NCI-H1092 (cell line): Measurements from ENCODE around the gene CCDC34.

Experiments used
- DNase-seq: peaks from one replicate; lab custom pipeline; 2025; lab: John Stamatoyannopoulos, UW

The CCDC34 gene, protein sequence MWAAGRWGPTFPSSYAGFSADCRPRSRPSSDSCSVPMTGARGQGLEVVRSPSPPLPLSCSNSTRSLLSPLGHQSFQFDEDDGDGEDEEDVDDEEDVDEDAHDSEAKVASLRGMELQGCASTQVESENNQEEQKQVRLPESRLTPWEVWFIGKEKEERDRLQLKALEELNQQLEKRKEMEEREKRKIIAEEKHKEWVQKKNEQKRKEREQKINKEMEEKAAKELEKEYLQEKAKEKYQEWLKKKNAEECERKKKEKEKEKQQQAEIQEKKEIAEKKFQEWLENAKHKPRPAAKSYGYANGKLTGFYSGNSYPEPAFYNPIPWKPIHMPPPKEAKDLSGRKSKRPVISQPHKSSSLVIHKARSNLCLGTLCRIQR

DNA sequence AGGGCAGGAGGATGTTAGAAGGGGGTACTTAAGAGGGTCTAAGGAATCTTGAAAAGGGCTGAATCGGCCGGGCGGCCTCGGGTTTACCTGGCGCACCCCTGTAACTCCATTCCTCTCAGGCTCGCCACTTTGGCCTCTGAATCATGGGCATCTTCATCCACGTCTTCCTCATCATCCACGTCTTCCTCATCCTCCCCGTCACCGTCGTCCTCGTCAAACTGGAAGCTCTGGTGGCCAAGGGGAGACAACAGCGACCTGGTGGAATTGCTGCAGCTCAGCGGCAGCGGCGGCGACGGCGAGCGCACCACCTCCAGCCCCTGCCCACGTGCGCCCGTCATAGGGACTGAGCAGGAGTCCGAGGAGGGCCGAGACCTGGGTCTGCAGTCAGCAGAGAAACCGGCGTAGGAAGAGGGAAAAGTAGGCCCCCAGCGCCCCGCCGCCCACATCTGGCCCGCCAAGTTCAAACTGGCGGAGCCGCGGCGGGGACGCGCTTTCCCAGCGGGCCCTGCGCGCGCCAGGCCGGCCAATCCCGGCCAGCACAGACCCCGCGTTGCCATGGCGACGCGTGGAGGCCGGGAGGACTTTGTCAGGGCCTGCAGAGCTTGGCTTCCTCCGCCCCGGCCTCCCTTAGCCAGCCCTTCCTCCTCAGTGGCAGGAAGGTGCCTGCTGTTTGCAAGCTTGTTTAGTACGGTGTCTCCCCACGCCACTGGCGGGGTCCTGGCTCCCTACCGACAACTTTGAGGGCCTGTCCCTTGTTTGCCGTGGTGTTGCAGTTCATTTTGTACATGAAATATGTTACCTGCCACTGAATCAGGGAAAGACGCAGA, at the start of gene CCDC34:
TSS of gene CCDC34 (minus strand) at position 467 of the 827 bp plus-strand sequence. CDS start at position 446, 21 bp downstream.
- peak; percentile 96 for DNase-seq

DNA sequence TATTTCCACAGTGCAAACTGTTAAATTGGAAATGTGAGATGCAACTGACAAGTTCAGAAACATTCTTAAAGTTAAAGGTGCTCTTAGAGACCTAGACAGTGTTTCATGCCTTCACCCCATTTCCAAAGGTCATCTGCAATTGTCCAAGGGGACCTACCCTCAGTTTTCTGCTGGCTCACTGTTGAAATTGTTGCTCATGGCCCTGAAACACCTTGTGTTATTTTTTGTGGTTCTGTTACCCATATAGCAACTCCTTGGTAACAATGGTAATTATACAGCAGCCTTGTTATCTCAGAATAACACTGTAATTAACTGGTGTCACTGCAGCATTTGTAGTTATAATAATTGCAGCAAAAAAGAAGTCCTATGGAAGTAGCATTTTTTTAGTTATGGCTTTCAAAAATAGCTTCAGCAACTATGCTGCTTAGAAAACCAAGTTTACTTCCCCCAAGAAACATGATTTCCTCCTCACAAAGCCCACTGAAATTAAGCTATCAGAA, 49.2 kb upstream of the CCDC34 start:
- no peak for DNase-seq

DNA sequence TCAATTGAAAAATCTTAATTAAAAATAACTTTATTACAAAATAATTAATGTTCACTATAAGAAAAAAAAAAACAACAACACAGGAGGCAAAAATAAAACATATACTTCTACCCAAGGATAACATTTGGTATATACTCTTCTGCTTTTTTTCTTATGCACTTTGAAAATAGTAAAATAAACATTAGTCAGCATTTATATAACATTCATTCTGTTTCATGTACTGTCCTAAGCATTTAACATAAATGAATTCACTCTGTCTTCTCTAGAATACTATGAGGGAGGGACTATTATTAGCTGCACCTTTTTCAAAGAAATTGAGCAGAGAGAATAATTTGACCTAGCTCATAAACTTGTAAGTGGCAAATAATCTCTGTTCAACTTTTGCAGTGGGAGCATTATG, 48.3 kb upstream of the CCDC34 start:
- no peak for DNase-seq

DNA sequence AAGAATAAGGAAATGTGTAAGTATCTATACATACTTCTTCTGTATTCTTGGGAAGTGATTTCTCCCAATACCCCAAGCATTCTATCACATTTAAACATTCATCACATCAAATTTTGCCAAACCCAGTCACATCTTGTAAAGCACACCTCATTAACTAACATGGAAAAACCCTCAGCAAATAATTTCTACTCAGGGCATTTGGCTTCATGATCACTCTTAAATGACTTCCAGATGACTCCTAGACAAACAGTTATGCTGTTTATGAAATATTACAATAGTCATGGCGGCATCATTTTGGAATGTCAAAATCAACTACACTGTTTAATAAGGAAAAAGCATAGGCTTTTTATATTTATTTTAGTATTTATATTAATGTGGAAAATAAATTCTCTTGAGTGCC, 47.3 kb upstream of the CCDC34 start:
- no peak for DNase-seq

DNA sequence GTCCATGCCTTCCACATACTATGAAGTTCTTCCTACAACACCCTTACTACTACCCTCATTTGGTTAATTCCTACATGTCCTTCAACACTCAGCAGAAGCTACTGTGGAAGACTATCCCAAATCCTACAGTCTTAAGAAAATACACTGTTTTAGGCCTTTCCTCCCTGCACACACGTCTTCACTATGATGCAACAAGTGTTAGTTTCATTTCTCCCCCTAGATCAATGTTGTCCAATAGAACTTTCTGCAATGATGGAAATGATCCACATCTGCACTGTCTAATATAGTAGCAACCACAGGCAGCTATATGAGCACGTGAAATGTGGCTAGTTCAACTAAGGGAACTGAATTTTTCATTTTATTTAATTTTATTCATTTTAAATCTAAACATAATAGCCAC, 46.7 kb upstream of the CCDC34 start:
- DNase-seq = no peak

DNA sequence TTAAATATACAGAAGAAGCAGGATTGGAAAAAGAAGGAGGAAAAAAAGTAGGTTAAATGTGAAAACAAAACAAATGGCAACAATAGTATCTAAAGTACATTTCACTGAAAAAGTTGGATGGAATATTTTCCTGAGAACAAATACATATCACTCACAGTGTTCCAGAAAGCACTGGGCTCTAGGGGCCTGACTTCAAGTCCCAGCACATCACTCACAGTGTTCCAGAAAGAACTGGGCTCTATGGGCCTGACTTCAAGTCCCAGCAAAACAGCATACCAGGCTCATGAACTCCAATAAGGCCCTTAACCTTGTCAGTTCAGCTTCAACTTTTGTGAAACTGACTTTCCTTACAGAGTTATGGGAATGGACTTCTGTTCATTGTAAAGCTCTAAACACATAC, 46.0 kb upstream of the CCDC34 start:
- DNase-seq = no peak

DNA sequence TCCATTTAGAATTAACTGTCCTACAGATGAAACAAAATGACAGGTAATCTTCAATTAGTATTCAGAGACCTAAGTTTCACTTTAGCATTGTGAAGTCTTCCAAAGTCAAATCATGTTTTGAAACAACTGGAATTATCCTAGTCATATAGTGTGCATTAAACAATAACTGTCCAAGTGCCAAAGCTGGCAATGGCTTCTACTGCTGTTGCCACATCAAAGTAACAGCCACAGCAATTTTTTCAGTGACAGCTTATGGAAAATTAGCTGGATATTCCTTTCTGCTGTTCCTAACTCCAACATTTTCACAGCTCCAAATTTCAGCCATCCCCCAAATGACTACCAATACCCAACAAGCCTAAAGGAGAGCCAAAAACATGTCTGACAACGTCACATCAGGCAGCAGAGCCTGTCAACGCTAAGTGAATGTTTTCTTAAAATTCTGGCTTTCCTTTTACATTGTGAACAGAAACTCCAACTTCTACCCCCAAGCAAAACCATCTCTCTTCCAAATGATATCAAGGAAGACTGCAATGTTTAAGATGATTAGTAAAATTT, 45.3 kb upstream of the CCDC34 start:
- DNase-seq = no peak

DNA sequence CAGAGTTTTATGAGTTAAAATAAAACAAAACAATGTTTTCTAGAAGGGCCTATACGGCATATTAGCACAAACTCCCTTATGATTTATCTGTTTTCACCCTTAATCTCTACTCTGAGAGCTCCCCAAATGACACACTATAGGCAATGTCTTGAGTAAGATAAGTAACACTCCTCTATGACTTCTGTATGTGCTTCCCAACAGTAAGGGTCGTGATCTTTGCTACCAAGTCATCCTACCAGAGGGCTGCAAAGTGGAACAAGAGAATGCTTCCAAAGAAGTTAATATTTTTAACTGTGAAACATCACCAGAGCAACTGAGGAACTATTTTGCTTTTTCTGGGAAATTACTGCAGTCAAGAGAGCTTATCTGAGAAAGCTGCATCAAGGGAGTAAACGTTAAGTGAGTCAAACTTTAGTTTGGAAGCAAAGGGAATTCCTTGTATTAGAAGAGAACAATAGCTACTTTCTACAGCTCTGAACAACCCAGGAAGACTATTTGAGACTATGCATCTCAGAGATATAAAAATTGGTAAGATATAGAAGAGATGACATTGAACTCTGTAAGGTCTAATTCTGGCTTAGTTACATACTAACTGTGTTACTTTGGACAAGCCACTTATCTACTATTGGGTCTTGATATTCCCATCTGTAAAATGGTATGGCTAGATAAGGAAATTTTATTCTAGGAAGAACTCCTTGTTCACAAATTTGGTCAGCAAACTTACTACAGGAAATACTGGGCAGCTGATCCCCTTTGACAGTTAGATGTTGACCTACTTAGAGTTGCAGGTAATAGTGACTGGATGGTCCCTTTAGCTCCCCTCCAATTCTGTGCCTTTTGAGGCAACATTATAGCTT, 43.7 kb upstream of the CCDC34 start:
- no peak for DNase-seq

DNA sequence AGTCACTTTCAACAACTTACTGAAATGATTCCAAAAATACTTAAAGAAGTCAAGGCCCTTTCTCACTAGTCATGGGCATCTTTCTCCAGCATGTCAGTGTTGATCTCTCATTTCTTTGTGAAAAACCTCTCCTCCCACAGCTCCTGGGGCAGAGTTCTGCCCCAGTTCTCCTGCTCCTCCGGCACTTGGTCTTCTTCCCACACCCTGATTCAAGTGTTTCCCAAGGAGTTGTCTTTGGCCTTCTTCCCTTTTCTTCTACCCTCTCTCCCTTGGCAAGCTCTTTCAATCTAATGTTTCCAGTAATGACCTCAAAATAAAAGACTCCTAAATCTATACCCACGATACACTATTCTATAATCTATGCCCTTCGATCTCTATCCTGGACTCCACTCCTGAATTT, 42.1 kb upstream of the CCDC34 start:
- DNase-seq = no peak

DNA sequence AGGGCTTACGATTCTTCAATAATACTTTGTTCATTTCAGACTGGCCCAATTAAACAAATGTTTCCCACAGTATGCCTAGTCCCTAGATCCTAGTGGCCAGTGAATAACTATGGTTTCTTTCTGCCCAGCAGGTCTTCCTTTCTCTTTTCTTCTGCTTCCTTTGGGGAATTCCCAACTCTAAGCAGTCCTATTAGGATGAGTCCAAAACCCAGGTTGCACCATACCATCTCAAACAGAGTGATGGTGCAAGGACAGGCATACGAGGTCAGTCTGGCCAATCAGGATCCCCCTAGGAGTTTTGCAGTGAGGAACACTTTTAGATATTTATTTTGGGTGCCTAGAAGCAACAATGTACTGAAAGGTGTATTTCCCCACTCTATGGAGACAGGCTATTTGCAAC, 41.4 kb upstream of the CCDC34 start:
- no peak for DNase-seq

DNA sequence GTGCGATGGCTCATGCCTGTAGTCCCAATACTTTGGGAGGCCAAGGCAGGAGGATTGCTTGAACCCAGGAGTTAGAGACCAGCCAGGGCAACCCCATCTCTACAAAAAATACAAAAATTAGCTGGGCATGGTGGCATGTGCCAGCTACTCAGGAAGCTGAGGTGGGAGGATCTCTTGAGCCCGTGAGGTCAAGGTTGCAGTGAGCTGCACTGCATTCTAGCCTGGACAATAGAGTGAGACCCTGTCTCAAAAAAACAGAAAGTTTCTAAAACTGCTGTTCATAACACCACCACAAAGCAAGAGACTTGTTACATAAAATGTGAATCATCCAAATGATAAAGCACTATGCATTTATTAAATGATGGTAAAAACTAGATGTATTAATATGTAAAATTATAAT, 40.2 kb upstream of the CCDC34 start:
- no peak for DNase-seq

DNA sequence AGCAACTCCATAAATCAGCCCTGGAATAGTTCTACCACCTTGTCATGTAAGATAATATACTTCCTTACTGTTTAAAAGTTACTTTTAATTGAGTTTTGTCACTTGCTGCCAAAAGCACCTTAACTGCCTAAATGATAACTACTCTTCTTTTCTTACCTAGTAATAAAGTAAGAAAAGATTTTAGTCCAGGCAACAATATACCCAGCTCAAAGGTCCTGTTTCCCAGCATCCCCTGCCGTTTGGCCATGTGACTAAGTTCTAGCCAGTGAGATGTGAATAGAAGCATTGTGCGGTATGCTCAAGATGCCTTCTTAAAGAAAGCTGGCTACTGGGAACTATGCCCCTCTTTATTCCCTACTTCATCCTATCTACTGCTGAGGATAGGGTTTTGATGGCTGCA, 39.4 kb upstream of the CCDC34 start:
- DNase-seq = no peak

DNA sequence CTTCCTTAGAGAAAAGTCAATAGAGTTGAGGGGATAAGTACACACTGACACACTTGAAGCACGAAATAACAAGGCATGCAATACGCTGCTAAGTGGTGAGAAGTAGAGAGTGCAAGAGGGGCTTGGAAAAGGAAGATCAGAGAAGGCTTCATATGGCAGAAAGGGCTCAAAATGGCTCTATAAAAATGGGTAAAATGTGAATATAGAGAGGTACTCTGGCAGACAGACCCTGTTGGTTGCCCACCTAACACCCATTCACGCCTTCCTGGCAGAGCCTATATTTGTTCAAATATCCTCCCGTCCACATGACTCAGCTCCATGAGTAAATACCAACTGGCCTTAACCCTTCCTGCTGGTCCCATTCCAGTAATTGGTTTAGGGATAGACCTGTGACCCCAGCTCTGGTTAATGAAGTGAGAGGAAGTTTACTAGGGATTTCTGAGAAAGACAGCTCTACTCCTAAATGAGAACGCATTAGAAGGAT, 38.9 kb upstream of the CCDC34 start:
- no peak for DNase-seq

DNA sequence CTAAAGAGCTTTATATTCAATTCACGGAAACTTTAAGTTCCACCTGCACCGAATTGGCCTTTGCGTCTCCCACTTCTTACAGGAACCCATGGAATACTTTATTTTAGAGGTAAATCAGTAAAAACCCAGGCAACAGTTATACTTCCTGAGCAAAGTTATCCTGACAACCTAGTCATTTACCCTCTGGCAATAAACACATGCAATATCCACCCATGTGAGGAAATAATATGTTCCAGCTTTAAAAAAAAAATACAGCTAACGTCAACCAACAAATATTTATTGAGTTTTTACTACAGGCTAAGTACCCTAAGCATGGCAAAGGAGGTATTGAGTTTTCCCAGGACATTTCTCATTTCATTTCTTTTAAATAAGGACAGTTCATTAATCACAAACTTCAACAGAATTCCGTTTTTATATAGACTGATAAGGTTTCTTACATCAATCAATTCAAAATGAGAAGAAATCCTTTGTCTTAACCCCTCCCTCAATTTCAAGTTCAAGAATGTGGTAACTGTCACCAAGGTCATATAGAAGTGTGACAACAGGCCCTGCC, 38.3 kb upstream of the CCDC34 start:
- no peak for DNase-seq

DNA sequence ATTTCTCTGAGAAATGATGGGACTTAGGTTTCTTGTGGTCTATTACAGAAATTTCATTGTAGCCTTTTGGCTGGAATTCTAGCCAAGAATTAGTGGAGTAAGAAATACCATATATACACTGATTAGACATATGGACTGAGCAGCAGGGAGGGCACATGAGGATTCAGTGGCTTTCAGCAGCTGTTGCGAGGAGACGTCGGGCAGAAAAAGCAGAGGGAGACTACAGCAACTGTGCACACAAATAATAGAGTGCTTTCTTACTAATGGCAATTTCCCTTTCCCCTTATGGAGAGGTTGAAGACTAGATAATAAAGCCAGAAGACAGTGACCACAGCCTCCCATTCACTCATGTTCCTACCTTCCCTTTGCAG, 35.4 kb upstream of the CCDC34 start:
- DNase-seq = no peak

DNA sequence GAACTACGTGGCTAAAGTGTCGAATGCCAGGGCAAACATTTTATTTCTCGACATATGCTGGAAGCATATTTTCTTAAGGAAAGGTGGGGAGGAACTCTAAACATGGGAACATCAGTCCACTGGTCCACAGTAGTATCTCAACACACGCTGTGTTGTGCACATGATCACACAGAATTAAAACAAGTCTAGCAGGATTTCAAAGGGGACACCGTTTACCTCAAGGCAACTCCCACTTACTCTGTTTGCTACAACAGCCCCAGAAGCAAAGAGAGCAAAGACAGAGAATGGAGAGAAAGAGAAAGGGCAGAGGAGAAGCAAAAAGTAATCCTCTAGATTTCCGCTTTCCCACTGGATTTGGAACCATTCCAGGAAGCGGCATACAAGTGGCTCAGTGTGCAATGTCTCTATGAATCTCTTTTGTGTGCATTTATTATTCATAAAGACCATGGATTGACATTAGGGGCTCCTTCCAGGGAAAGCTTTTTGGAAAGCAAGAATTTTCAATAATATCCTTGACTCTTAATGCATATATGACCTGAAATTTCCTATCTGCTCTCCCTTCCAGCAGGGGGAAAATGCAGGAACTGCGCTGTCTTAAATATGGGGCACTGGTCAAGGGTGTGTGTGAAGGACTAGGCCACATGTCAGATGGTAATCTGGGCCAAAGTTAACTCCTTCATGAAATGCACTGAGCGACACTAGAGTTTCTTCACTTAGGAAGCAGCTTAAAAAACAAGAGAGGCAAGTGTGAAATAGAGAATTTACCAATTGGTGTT, 34.8 kb upstream of the CCDC34 start:
- DNase-seq = no peak

DNA sequence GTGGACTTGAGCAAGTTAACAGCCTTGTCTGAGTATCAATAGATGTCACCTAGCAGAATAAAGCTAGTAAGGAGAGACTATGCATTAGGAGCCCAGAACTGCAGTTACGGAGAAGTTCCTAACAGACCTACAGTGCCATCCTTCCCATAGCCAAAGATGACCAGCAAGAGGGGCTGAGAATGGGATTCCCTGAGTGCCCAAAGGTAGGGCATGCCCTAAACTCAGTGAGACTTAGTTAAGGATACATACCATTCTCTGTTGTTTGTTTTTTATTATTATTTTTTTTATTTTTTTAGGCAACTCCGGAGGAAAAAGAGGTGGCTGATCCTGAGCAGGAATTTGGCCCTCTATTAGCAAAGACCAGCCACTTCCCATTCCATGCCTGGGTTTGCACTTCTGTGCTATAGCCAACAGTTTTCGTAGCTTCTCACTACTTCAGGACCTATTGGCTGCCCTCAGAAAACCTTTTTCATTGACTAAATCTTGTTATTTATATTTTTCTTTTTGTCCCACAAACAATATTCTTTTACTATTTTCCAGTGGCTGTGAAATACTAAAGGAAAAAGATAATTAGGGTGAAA, 33.3 kb upstream of the CCDC34 start:
- DNase-seq = no peak

DNA sequence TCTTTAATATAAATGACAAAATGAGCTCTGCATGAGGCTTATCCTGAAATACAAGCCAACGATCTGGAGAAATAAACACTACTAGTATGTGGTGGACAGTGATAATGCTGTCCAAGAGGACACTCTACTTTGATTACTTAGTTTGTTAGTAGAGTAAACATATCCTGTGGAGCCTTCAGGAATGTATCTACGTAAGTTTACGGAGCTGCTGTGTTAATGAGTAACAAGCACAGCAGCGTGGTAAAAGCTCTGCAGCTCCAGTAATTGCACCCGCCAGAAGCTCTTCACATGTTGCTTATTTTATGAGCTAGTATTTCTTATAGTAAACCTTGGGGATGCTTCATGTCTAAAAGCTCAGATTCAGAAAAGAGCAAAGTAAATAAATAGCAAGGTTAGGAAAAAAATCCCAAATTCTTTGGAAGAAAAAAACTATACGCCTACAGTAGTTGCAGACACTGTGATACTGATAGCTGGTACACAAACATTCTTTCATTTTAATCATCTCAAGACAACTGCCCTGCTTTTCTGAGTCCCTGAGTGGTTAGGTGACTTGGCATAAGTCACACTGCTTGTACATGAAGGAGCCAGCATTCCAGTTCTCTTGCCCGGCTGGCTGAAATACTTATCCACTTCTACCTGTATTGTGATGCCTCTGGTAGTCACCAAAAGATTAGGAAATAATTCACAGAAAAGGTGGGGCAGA, 32.7 kb upstream of the CCDC34 start:
- no peak for DNase-seq

DNA sequence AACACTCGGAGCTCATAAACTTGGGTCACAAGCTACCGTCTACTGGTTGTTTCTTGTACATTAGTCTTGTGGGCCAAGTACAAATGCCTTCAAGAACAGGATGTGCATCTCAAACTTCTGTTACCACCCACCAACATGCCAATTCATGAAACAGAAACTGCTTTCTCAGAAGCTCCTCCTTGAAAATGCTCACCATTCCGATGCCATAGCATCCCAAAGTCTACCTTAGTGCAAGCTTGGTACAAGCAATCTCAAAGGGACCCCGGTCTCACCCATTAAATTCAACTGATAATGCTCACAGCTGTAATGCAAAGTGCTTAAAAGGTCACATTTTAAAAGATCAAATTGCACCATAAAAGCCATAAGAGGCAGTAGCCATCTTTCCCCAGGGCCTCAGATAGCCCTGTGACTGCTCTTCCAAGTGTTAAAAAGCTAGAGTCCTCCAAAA, 31.8 kb upstream of the CCDC34 start:
- DNase-seq = no peak
